H9 (cell line): Measurements from ENCODE around the gene RNF212. TPM values are rescaled to one million over a fixed set of nuclear protein-coding genes. Genes with fewer than 3 reads are reported as not detected.

ENCODE experiments used
- DNase-seq: peaks from one replicate; pipeline ENCODE4 v3.0.0-alpha.2; 2017
- H2AFZ ChIP-seq: one replicate; pipeline ENCODE4 v1.6.1; 2013; ENCODE audit warnings: mild to moderate bottlenecking, low read length, control low read depth, moderate library complexity
- H2AK5ac ChIP-seq: 2 replicates; pipeline ENCODE4 v1.6.1; 2013; ENCODE audit warnings: low read length, control low read depth, mixed read lengths; ENCODE audit not compliant: insufficient read length
- H2BK120ac ChIP-seq: one replicate; pipeline ENCODE4 v1.6.1; 2013; ENCODE audit warnings: low read depth, mild to moderate bottlenecking, low read length, control low read depth, inconsistent platforms; ENCODE audit not compliant: poor library complexity, severe bottlenecking
- H2BK12ac ChIP-seq: 2 replicates; pipeline ENCODE4 v1.6.1; 2013; ENCODE audit warnings: low read length, control low read depth, mixed read lengths, low read depth; ENCODE audit not compliant: insufficient read length
- H2BK15ac ChIP-seq: 2 replicates; pipeline ENCODE4 v1.6.1; 2013; ENCODE audit warnings: low read depth, low read length, control low read depth
- H2BK20ac ChIP-seq: one replicate; pipeline ENCODE4 v1.6.1; 2013; ENCODE audit warnings: low read depth, mild to moderate bottlenecking, low read length, control low read depth, inconsistent platforms; ENCODE audit not compliant: poor library complexity, severe bottlenecking
- H2BK5ac ChIP-seq: 2 replicates; pipeline ENCODE4 v1.6.1; 2013; ENCODE audit warnings: low read length, control low read depth, mixed read lengths; ENCODE audit not compliant: insufficient read length
- H3K14ac ChIP-seq: 2 replicates; pipeline ENCODE4 v1.6.1; 2013; ENCODE audit warnings: low read length, control low read depth; ENCODE audit not compliant: insufficient read depth
- H3K18ac ChIP-seq: 2 replicates; pipeline ENCODE4 v1.6.1; 2013; ENCODE audit warnings: low read depth, mild to moderate bottlenecking, mixed read lengths, low read length, control low read depth; ENCODE audit not compliant: insufficient read length
- H3K23ac ChIP-seq: 2 replicates; pipeline ENCODE4 v1.6.1; 2013; ENCODE audit warnings: low read length, control low read depth, mixed read lengths, low read depth; ENCODE audit not compliant: insufficient read length
- H3K23me2 ChIP-seq: 2 replicates; pipeline ENCODE4 v1.6.1; 2013; ENCODE audit warnings: low read depth, mild to moderate bottlenecking, mixed read lengths, low read length, control low read depth; ENCODE audit not compliant: insufficient read length, poor library complexity, severe bottlenecking
- H3K27ac ChIP-seq: 2 replicates; pipeline ENCODE4 v1.5.1; 2013; ENCODE audit warnings: low read length, control low read depth, mixed read lengths, low read depth; ENCODE audit not compliant: insufficient read length
- H3K27me3 ChIP-seq: 2 replicates; pipeline ENCODE4 v1.6.1; 2013; ENCODE audit warnings: low read length, control low read depth, inconsistent platforms; ENCODE audit not compliant: insufficient read depth
- H3K4ac ChIP-seq: 2 replicates; pipeline ENCODE4 v1.6.1; 2013; ENCODE audit warnings: low read depth, mild to moderate bottlenecking, control low read depth, inconsistent platforms, low read length, moderate library complexity
- H3K4me1 ChIP-seq: 2 replicates; pipeline ENCODE4 v1.6.1; 2013; ENCODE audit warnings: low read length, control low read depth, inconsistent platforms; ENCODE audit not compliant: insufficient read depth
- H3K4me2 ChIP-seq: 2 replicates; pipeline ENCODE4 v1.6.1; 2013; ENCODE audit warnings: low read length, control low read depth, mixed read lengths; ENCODE audit not compliant: insufficient read length, insufficient read depth
- H3K56ac ChIP-seq: 2 replicates; pipeline ENCODE4 v1.6.1; 2013; ENCODE audit warnings: low read depth, mild to moderate bottlenecking, mixed read lengths, low read length, control low read depth; ENCODE audit not compliant: insufficient read length
- H3K79me1 ChIP-seq: 2 replicates; pipeline ENCODE4 v1.6.1; 2013; ENCODE audit warnings: low read depth, mild to moderate bottlenecking, moderate library complexity, low read length, control low read depth, inconsistent platforms; ENCODE audit not compliant: insufficient read depth, poor library complexity, severe bottlenecking
- H3K79me2 ChIP-seq: 2 replicates; pipeline ENCODE4 v1.6.1; 2013; ENCODE audit warnings: low read length, control low read depth, inconsistent platforms; ENCODE audit not compliant: insufficient read depth
- H3K9ac ChIP-seq: 2 replicates; pipeline ENCODE4 v1.6.1; 2013; ENCODE audit warnings: low read length, control low read depth, mixed read lengths; ENCODE audit not compliant: insufficient read length; ENCODE audit errors: extremely low read depth
- H3K9me3 ChIP-seq: one replicate; pipeline ENCODE4 v1.6.1; 2013; ENCODE audit warnings: low read depth, low read length, inconsistent platforms; ENCODE audit not compliant: control insufficient read depth
- H3T11ph ChIP-seq: one replicate; pipeline ENCODE4 v1.6.1; 2013; ENCODE audit warnings: mild to moderate bottlenecking, low read length, control low read depth, inconsistent platforms
- H4K20me1 ChIP-seq: one replicate; pipeline ENCODE4 v1.6.1; 2013; ENCODE audit not compliant: control insufficient read depth, insufficient read length, insufficient read depth
- H4K5ac ChIP-seq: 2 replicates; pipeline ENCODE4 v1.6.1; 2013; ENCODE audit warnings: low read depth, mild to moderate bottlenecking, mixed read lengths, low read length, control low read depth; ENCODE audit not compliant: insufficient read length
- H4K8ac ChIP-seq: replicated peaks from 2 replicates; pipeline ENCODE4 v1.6.1; 2013; ENCODE audit warnings: low read length, control low read depth, mixed read lengths, low read depth; ENCODE audit not compliant: insufficient read length
- H4K91ac ChIP-seq: 2 replicates; pipeline ENCODE4 v1.6.1; 2013; ENCODE audit warnings: low read depth, mild to moderate bottlenecking, moderate library complexity, mixed read lengths, low read length, control low read depth; ENCODE audit not compliant: insufficient read length
- H3K27ac Mint-ChIP-seq, 3 experiments: 2 replicates in 2 of 3; 3 replicates in 1 of 3; pipeline ENCODE4 v1.8.0; 2020 to 2021; ENCODE audit warnings: mixed read lengths in 3 of 3, mild to moderate bottlenecking in 1 of 3, moderate library complexity in 1 of 3
- H3K27me3 Mint-ChIP-seq: 2 replicates; pipeline ENCODE4 v1.8.0; 2021; ENCODE audit warnings: low read depth, mild to moderate bottlenecking, moderate library complexity, mixed read lengths
- H3K36me3 Mint-ChIP-seq, 3 experiments: 2 replicates in 2 of 3; 3 replicates in 1 of 3; pipeline ENCODE4 v1.8.0; 2020 to 2021; ENCODE audit warnings: low read depth in 3 of 3, mixed read lengths in 3 of 3; ENCODE audit not compliant: insufficient read depth in 1 of 3
- H3K4me1 Mint-ChIP-seq, 2 experiments: 2 replicates each; pipeline ENCODE4 v1.8.0; 2020; ENCODE audit warnings: mixed read lengths in 2 of 2
- H3K4me3 Mint-ChIP-seq, 2 experiments: 2 replicates in 1 of 2; 3 replicates in 1 of 2; pipeline ENCODE4 v1.8.0; 2020 to 2021; ENCODE audit warnings: mild to moderate bottlenecking in 2 of 2, mixed read lengths in 2 of 2, moderate library complexity in 1 of 2
- H3K9me3 Mint-ChIP-seq, 2 experiments: 2 replicates in 1 of 2; 3 replicates in 1 of 2; pipeline ENCODE4 v1.8.0; 2020; ENCODE audit warnings: mild to moderate bottlenecking in 2 of 2, mixed read lengths in 2 of 2, moderate library complexity in 1 of 2
- CTCF ChIP-seq: fragments of 200-600 bp; sonication (generic); conservative IDR thresholded peaks from 3 replicates; pipeline ENCODE4 v1.8.0; 2021; ENCODE audit warnings: antibody characterized with exemption, mild to moderate bottlenecking
- WGBS: extraction: QIAGEN DNeasy Blood & Tissue Kit; methylation state at CpG from one replicate; pipeline ENCODE4 v1.1.7; 2013; ENCODE audit warnings: missing lambda C conversion rate, low lambda C conversion rate, mixed read lengths; ENCODE audit not compliant: insufficient read length; ENCODE audit errors: extremely low coverage; 5-methylcytosine and 5-hydroxymethylcytosine counted together
- total RNA-seq: library from RNA; stranded (reverse); gene quantifications from 2 replicates; pipeline ENCODE4 v1.2.1, GENCODE V29; 2021

The RNF212 gene
- total RNA-seq, 1 experiment from 2014 or later: 3.0 TPM

- no peak overlapping the region for H3K27ac ChIP-seq
- no peak overlapping the region for H3K23ac ChIP-seq
- no peaks in the 10 kb centered on the region for H3K23me2 ChIP-seq
- no peak overlapping the region for H2AFZ ChIP-seq
- no peak overlapping the region for H2BK20ac ChIP-seq
- no peaks in the 10 kb centered on the region for H3K79me2 ChIP-seq
- H3K9ac ChIP-seq: no peak overlapping the region
- no peak overlapping the region for H3K4me2 ChIP-seq
- H4K8ac ChIP-seq: no peak overlapping the region
- no peaks in the 10 kb centered on the region for H3K79me1 ChIP-seq
- no peaks in the 10 kb centered on the region for H4K20me1 ChIP-seq
- no peak overlapping the region for H4K5ac ChIP-seq
- no peaks in the 10 kb centered on the region for H3K27me3 ChIP-seq
- H2BK120ac ChIP-seq: no peak overlapping the region
- H2BK15ac ChIP-seq: no peak overlapping the region
- no peak overlapping the region for H3K18ac ChIP-seq
- no peak overlapping the region for H2BK12ac ChIP-seq
- H2BK5ac ChIP-seq: no peak overlapping the region
- Mint-ChIP-seq H3K4me1 (no peaks in the 10 kb centered on the region), H3K27me3 (peaks cover 62% of the 10 kb centered on the region), H3K9me3 (peaks cover 16 to 18% of the 10 kb centered on the region in 2 experiments), H3K4me3 (no peak overlapping the region), H3K27ac (no peak overlapping the region), H3K36me3 (no peaks in the 10 kb centered on the region; a peak in 1 of 7 replicates)
- no peaks in the 10 kb centered on the region for H3K4me1 ChIP-seq
- no peak overlapping the region for H4K91ac ChIP-seq
- H3T11ph ChIP-seq: no peak overlapping the region
- no peak overlapping the region for H3K14ac ChIP-seq
- H2AK5ac ChIP-seq: no peak overlapping the region
- DNase-seq: no peak
- no CpG with 5 or more reads among the region's 3 CpGs for WGBS
- no peak overlapping the region for H3K56ac ChIP-seq
- H3K9me3 ChIP-seq: no peaks in the 10 kb centered on the region
- TF ChIP-seq CTCF: no peak
- no peak overlapping the region for H3K4ac ChIP-seq
These were observed 42.0 kb upstream of the RNF212 start for GRCh38 chr4:1155314-1155713.
